NCI-H510A (cell line): ENCODE data around the gene PALD1.

Source experiments
- DNase-seq: peaks from one replicate; lab custom pipeline; 2025; lab: John Stamatoyannopoulos, UW

PALD1 gene

GRCh38 chr10:70478191-70479164, at the start of gene PALD1:
Gene PALD1, plus strand, starts transcription at chr10:70478767. Its CDS starts 47,185 bp downstream, at chr10:70525952.
- DNase-seq, result peak; percentile 58

DNA sequence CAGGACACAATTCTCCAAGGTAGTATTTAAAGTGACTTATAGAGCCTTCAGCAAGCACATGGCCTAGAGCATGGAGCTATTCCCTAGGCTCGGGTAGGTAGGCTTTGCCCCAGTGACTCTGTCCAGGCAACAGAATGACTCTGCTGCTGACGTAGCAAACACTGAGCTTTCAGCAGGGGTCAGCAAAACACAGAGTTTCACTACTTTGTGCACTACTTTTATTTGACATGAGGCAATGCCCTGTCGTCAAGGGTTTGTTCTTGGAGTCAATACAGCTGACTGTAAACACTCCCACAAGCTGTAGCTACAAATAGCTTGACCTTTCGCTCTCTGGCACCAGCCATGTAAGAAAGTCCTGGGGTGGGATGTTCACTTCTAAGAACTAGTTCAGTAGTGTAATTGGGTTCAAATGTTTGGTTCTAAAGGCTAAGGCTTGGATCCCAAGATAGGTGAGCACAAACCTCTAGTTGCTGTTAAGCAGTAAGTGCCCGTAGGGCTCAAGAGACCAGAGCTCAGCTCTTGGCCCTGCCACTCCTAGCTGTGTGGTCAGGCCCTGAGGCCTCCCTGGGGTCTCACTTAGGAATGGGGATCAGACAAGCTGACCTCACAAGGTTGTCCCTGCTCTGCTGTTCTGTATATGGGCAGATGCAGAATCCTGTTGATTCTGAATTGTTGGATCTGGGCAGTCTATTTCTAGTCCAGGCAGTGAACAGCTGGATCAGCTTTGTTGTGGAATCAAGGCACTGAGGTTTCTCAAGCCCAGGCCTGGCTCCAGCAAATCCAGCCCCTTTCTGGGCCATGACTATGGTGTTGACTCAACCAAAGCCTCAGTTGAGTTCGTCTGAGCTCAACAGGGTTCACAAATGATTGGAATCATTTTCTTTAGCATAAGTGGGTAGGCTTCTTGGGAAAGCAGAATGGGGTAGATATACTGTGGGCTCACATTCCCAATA, 47.8 kb upstream of the PALD1 start:
- DNase-seq, result no peak

GRCh38 chr10:70432101-70432500, 46.5 kb upstream of the PALD1 start:
- no peak for DNase-seq

GRCh38 chr10:70432561-70433263, 45.9 kb upstream of the PALD1 start:
- no peak for DNase-seq

DNA sequence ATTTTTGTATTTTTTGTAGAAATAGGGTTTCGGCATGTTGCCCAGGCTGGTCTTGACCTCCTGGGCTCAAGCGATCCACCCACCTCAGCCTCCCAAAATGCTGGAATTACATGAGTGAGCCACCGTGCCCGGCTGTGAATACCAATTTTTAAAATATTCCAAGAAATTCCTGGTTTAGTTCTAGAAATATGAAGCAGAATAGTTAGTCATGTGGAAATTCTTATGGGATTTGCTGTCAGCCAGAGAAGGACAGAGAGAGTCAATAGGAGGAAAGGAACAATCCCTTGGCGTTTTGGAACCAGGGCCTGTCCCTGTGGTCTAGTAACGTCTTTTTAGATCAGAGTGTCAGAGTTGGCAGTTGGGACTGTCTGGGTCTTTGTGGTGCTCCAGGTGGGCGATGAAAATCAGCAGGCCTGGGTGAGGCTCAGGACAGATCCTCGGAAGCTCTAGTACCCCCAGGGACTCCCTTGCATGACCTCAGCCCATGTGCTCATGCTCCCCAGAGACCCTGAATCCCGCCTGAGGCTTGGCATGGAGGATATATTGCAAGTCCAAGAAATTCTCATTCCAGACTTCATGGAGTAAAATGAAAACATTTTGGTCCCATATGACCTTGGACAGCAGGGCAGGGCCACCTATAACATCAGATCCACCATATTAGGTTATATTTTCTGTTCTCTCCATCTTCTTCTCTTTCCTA, 44.8 kb upstream of the PALD1 start:
- DNase-seq, result no peak

- no peak for DNase-seq
Measured at GRCh38 chr10:70435241-70436085, 43.1 kb upstream of the PALD1 start.

GRCh38 chr10:70437721-70438120, 40.8 kb upstream of the PALD1 start:
- DNase-seq, result no peak

GRCh38 chr10:70440296-70441160, 38.0 kb upstream of the PALD1 start:
- DNase-seq, result no peak

- DNase-seq, result peak; percentile 11
Measured at GRCh38 chr10:70441161-70441894, 37.2 kb upstream of the PALD1 start, which contains the start of gene NODAL. Gene NODAL, minus strand, starts transcription at chr10:70441681. Its CDS starts 14 bp downstream, at chr10:70441667.

- no peak for DNase-seq
Measured at GRCh38 chr10:70441895-70442309, 36.7 kb upstream of the PALD1 start.

- DNase-seq, result peak; percentile 33
Measured at GRCh38 chr10:70442332-70442988, 36.1 kb upstream of the PALD1 start.

GRCh38 chr10:70444744-70445143, 33.8 kb upstream of the PALD1 start:
- DNase-seq, result no peak

DNA sequence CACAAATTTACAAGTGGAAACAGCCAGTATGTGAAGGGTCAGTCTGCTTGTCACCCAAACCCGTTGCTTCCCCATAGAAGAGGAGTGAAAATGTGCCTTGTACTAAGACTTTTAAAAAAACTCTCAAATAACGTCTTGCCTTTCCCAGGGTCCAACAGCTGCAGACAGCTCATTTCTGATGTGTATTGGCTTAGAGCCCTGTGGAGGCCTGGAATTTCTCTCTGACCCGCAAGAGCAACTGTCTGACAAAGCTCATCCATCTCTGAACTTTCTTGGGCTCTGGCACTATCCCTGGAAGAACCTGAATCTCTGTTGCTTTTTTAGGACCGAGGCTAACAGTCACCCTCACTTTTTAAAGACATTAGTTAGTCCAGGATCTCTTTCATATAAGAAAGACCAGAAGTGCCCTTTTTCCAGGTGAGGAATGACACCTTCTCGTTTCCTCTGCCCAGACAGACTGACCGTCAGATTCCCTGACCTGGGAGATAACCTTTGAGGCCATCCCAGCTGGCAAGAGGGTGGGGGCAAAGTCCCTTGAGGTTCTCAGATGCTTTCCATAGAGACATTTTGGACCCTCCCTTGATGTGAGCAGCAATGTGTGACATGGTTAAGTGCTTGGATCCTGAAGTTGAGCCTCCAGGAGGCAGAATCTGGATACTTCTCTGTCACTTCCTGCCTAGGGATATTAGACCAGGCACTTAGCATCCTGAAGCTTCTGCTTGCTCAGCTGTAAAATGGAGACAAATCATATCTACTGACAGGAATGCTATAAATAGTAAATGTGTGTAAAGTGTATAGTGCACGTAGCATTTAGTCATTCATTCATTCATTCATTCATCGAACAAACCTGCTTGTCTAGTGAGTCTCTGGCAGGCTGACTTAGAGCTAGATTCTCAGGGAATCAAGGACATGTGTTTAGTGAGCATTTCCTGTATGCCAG, 32.6 kb upstream of the PALD1 start:
- no peak for DNase-seq

DNA sequence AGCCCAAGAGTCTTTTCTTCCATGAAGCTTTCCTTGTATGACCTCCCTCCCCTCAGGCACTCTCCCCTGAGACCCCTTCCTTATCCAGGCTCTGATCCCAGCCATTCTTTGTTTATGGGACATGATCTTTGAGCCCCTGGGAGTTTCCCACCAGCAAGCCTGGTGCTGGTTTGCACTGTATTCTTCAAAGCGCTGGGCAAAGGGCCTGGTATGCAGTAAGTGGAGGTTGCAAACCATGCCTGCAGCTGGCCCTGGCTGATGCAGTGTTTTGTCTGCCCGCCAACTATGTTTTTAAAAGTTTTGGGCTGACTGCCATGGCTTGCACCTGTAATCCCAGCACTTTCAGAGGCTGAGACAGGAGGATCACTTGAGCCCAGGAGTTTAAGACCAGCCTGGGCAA, 30.3 kb upstream of the PALD1 start:
- DNase-seq, result no peak

- DNase-seq, result no peak
Measured at GRCh38 chr10:70455213-70455630, 23.3 kb upstream of the PALD1 start.

GRCh38 chr10:70456164-70456563, 22.4 kb upstream of the PALD1 start:
- DNase-seq, result no peak
